ENCODE results near the gene MEIOB. TPM values are rescaled to one million over a fixed set of nuclear protein-coding genes. Genes with fewer than 3 reads are reported as not detected.

MEIOB gene
- total RNA-seq, 1 donor from 2014 or later = 3.7 TPM

GRCh38 chr16:1908983-1909382, 37.0 kb upstream of the MEIOB start:
- Mint-ChIP-seq H3K27me3 (ENCODE audit: insufficient read depth, low read depth) (peaks cover 12% of the 10 kb centered on the region), H3K36me3 (no peaks in the 10 kb centered on the region), H3K9me3 (no peaks in the 10 kb centered on the region), H3K4me3 (no peak overlapping the region), H3K4me1 (peaks cover 7% of the 10 kb centered on the region), H3K27ac (no peak overlapping the region)
- H2AFZ ChIP-seq (replicated peaks) = no peak overlapping the region
- no peak overlapping the region for H3K27ac ChIP-seq
- no peaks in the 10 kb centered on the region for H3K36me3 ChIP-seq
- no peak overlapping the region for H3K4me3 ChIP-seq
- H4K20me1 ChIP-seq (ENCODE audit: low read depth) = no peaks in the 10 kb centered on the region
- H3K4me1 ChIP-seq = peaks cover 10% of the 10 kb centered on the region
- H3K4me2 ChIP-seq = no peak overlapping the region
- H3K9ac ChIP-seq = no peak overlapping the region
- no peaks in the 10 kb centered on the region for H3K9me3 ChIP-seq (ENCODE audit: low read depth)
- H3K79me2 ChIP-seq (ENCODE audit: low read depth) = no peaks in the 10 kb centered on the region
- DNase-seq (ENCODE audit: low spot score) = peak; percentile 11
- no peaks in the 10 kb centered on the region for H3F3A ChIP-seq (ENCODE audit: low read depth)
- TF ChIP-seq EZH2 (IDR thresholded peaks at IDR 0.05) = no peak
- no peak for TF ChIP-seq CTCF (IDR thresholded peaks at IDR 0.05)
- no peak for TF ChIP-seq EZH2phosphoT487 (IDR thresholded peaks at IDR 0.05)
- no peaks in the 10 kb centered on the region for H3K27me3 ChIP-seq

GRCh38 chr16:1908184-1908583, 36.2 kb upstream of the MEIOB start:
- no peaks in the 10 kb centered on the region for H3K36me3 ChIP-seq
- peaks cover 12% of the 10 kb centered on the region for H3K4me1 ChIP-seq
- H3K9me3 ChIP-seq (ENCODE audit: low read depth) = no peaks in the 10 kb centered on the region
- peaks cover 12% of the 10 kb centered on the region for H3K27me3 Mint-ChIP-seq (ENCODE audit: insufficient read depth, low read depth)
- H3K4me3 Mint-ChIP-seq = no peak overlapping the region
- no peaks in the 10 kb centered on the region for H3K36me3 Mint-ChIP-seq
- no peak overlapping the region for H3K9ac ChIP-seq
- TF ChIP-seq EZH2 (IDR thresholded peaks at IDR 0.05) = no peak
- peak; percentile 5 for DNase-seq (ENCODE audit: low spot score)
- H3K79me2 ChIP-seq (ENCODE audit: low read depth) = no peaks in the 10 kb centered on the region
- H3K27ac ChIP-seq = no peak overlapping the region
- H3F3A ChIP-seq (ENCODE audit: low read depth) = peaks cover 1% of the 10 kb centered on the region
- H2AFZ ChIP-seq (replicated peaks) = no peak overlapping the region
- no peak overlapping the region for H3K27ac Mint-ChIP-seq
- H3K4me3 ChIP-seq = no peak overlapping the region
- peaks cover 9% of the 10 kb centered on the region for H3K4me1 Mint-ChIP-seq
- H3K9me3 Mint-ChIP-seq = no peaks in the 10 kb centered on the region
- no peaks in the 10 kb centered on the region for H4K20me1 ChIP-seq (ENCODE audit: low read depth)
- H3K4me2 ChIP-seq = no peak overlapping the region
- no peaks in the 10 kb centered on the region for H3K27me3 ChIP-seq

- Histone ChIP-seq H3K4me2 (no peak overlapping the region), H3K27me3 (no peaks in the 10 kb centered on the region), H3K9me3 (ENCODE audit: low read depth) (no peaks in the 10 kb centered on the region), H3F3A (ENCODE audit: low read depth) (peaks cover 9% of the 10 kb centered on the region), H3K27ac (no peak overlapping the region), H3K4me3 (no peak overlapping the region), H2AFZ (replicated peaks) (no peak overlapping the region), H3K4me1 (peaks cover 18% of the 10 kb centered on the region), H3K79me2 (ENCODE audit: low read depth) (no peaks in the 10 kb centered on the region), H3K36me3 (no peaks in the 10 kb centered on the region), H3K9ac (no peak overlapping the region), H4K20me1 (ENCODE audit: low read depth) (no peaks in the 10 kb centered on the region)
- H3K27me3 Mint-ChIP-seq (ENCODE audit: insufficient read depth, low read depth) = peaks cover 10% of the 10 kb centered on the region
- peaks cover 16% of the 10 kb centered on the region for H3K4me1 Mint-ChIP-seq
- H3K4me3 Mint-ChIP-seq = no peak overlapping the region
- TF ChIP-seq EZH2phosphoT487 (IDR thresholded peaks at IDR 0.05) (no peak), EZH2 (IDR thresholded peaks at IDR 0.05) (no peak), CTCF (IDR thresholded peaks at IDR 0.05) (no peak)
- no peak overlapping the region for H3K27ac Mint-ChIP-seq
- no peaks in the 10 kb centered on the region for H3K36me3 Mint-ChIP-seq
- DNase-seq (ENCODE audit: low spot score) = peak; percentile 2
- no peaks in the 10 kb centered on the region for H3K9me3 Mint-ChIP-seq
Measured at GRCh38 chr16:1907226-1907860, 35.4 kb upstream of the MEIOB start.

- Histone ChIP-seq H2AFZ (replicated peaks) (no peak overlapping the region), H3K79me2 (ENCODE audit: low read depth) (no peaks in the 10 kb centered on the region), H3K4me3 (no peak overlapping the region), H3K27me3 (no peaks in the 10 kb centered on the region), H3K9me3 (ENCODE audit: low read depth) (no peaks in the 10 kb centered on the region), H3K36me3 (no peaks in the 10 kb centered on the region), H3K4me2 (no peak overlapping the region), H3K9ac (no peak overlapping the region), H4K20me1 (ENCODE audit: low read depth) (no peaks in the 10 kb centered on the region), H3F3A (ENCODE audit: low read depth) (peaks cover 9% of the 10 kb centered on the region), H3K4me1 (peaks cover 18% of the 10 kb centered on the region), H3K27ac (no peak overlapping the region)
- no peaks in the 10 kb centered on the region for H3K36me3 Mint-ChIP-seq
- H3K4me3 Mint-ChIP-seq = no peak overlapping the region
- peaks cover 9% of the 10 kb centered on the region for H3K27me3 Mint-ChIP-seq (ENCODE audit: insufficient read depth, low read depth)
- peak; percentile 3 for DNase-seq (ENCODE audit: low spot score)
- H3K27ac Mint-ChIP-seq = no peak overlapping the region
- H3K4me1 Mint-ChIP-seq = peaks cover 16% of the 10 kb centered on the region
- H3K9me3 Mint-ChIP-seq = no peaks in the 10 kb centered on the region
- TF ChIP-seq EZH2phosphoT487 (IDR thresholded peaks at IDR 0.05) (no peak), CTCF (IDR thresholded peaks at IDR 0.05) (no peak)
Measured at GRCh38 chr16:1906846-1907165, 34.8 kb upstream of the MEIOB start.
